Measurements from ENCODE around the gene RBM45.

GRCh38 chr2:178075006-178075326 is 37.3 kb upstream of the RBM45 start:
- TF ChIP-seq, protein P1, sequence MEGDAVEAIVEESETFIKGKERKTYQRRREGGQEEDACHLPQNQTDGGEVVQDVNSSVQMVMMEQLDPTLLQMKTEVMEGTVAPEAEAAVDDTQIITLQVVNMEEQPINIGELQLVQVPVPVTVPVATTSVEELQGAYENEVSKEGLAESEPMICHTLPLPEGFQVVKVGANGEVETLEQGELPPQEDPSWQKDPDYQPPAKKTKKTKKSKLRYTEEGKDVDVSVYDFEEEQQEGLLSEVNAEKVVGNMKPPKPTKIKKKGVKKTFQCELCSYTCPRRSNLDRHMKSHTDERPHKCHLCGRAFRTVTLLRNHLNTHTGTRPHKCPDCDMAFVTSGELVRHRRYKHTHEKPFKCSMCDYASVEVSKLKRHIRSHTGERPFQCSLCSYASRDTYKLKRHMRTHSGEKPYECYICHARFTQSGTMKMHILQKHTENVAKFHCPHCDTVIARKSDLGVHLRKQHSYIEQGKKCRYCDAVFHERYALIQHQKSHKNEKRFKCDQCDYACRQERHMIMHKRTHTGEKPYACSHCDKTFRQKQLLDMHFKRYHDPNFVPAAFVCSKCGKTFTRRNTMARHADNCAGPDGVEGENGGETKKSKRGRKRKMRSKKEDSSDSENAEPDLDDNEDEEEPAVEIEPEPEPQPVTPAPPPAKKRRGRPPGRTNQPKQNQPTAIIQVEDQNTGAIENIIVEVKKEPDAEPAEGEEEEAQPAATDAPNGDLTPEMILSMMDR (conservative IDR thresholded peaks at IDR 0.05; ENCODE audit: low read length): no peak
- no peak for TF ChIP-seq EZH2phosphoT487 (IDR thresholded peaks at IDR 0.05; ENCODE audit: borderline replicate concordance)

Measured in Loucy (cell line).